ENCODE data around the gene HEATR5B.

GRCh38 chr2:37085731-37086147 lies 1.6 kb upstream of the HEATR5B start:
- TF ChIP-seq, protein P1, sequence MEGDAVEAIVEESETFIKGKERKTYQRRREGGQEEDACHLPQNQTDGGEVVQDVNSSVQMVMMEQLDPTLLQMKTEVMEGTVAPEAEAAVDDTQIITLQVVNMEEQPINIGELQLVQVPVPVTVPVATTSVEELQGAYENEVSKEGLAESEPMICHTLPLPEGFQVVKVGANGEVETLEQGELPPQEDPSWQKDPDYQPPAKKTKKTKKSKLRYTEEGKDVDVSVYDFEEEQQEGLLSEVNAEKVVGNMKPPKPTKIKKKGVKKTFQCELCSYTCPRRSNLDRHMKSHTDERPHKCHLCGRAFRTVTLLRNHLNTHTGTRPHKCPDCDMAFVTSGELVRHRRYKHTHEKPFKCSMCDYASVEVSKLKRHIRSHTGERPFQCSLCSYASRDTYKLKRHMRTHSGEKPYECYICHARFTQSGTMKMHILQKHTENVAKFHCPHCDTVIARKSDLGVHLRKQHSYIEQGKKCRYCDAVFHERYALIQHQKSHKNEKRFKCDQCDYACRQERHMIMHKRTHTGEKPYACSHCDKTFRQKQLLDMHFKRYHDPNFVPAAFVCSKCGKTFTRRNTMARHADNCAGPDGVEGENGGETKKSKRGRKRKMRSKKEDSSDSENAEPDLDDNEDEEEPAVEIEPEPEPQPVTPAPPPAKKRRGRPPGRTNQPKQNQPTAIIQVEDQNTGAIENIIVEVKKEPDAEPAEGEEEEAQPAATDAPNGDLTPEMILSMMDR (IDR thresholded peaks at IDR 0.05; ENCODE audit: low read depth, low read length) = no peak
- no peak for TF ChIP-seq POLR2A (IDR thresholded peaks at IDR 0.05; ENCODE audit: extremely low read depth, insufficient read length)
